ENCODE data around the gene PATJ.
A peak's percentile ranks its signal among the peaks of the same experiment; 100 is the strongest.
"Not testable (repeated sequence)": the region's sequence is repeated elsewhere in the genome, so short reads cannot be mapped to it uniquely, and the experiment has no call there.

Gene PATJ

GRCh38 chr1:61742620-61743430 is 545 bp downstream of the PATJ start:
- intact Hi-C loops (cut with DNase I), result loop anchor here (1.0 kb wide), 1 partner anchor 18 kb away; the partner anchor contains the start of gene TM2D1
- peak in 9 of 10 donors; percentile 29 to 91 (median 40) for DNase-seq

DNA sequence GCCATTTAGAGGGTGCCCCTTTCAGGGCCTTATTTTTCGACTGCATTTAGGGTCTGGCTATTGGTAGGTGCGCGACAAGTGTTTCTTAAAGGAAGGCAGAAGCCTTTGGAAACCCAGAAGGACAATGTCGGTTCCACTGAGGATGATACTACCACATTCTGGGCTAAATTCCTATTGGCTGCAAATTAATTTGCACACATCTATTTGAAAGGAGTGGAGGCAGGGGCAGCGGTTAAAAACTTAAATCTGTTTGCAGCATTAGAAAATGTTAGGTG is 1.1 kb downstream of the PATJ start:
- intact Hi-C loops (cut with DNase I), result no loop called here
- no peak for DNase-seq

DNA sequence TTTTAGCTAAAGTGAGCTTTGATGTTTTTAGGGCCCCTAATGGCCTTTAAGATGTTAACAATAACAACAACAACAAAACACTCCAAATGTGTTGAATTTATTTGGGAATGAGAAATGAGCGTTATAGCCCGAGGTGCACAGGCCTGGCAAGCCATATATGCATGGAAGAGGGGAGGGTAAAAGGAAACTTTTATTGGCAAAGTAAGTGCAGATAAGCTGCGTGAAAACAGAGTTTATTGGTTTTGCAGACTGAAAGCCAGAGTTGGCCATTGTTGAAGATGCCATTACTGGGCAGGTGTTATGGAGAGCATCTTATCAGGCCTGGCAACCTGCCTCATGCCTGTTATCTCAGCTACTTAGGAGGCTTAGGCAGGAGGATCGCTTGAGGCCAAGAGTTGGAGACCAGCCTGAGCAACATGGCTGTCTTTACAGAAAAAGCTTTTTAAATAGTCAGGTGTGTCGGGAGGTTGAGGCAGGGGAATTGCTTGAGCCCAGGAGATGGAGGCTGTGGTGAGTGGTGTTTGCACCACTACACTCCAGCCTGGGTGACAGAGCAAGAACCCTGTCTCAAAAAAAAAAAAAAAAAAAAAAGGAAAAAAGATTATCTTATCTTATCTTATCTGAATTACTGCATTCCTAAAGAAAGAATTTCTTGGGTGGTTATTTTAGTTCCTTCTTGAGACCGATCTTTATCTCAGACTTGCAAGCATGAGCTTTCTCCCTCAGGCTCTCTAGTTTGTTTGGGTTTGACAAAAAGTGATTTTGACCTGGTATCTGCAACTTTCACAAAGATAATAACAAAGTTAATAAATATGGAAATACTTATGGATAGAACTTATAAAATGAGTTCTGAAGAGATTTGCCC is 1.7 kb downstream of the PATJ start:
- intact Hi-C loops (cut with DNase I), result no loop called here
- DNase-seq, result peak in 1 of 10 donors; percentile 20

DNA sequence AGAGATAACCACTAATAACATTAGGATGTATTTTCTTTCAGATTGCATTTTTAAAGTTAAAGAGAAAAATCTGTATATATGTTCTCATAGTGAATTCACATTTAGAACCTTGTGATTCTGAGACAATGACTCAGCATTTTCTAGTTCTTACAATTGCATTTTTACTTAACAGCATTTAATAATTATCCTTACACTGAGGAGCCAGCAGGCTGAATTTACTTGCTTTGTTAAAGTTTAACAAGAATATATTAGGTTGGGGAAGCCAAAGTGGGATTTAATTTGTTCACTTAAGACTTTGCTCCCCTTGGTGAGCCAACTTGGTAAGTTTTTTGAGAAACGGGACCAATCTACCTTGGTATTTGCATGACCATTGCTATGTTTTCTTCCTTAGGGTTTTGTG is 4.5 kb downstream of the PATJ start:
- no peak for DNase-seq
- intact Hi-C loops (cut with DNase I), result no loop called here

DNA sequence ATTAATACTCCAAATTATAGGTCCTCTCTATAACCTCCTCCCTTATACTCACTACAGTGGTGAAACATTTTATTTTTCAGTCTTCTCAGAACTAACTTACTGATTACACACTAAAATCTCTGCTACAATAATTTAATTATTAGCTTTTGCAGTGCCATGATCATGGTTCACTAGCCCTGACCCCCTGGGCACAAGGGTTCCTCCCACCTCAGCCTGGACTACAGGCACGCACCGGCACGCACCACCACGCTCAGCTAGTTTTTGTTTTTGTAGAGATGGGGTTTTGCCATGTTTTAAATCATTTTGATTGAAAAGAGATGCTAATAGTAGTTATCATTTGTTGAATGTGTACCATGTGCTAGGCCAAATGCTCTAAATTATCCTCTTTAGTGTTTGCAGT is 6.3 kb downstream of the PATJ start:
- DNase-seq, result no peak
- intact Hi-C loops (cut with DNase I), result no loop called here

GRCh38 chr1:61749574-61749973 is 7.3 kb downstream of the PATJ start:
- DNase-seq, result no peak

GRCh38 chr1:61752921-61753389 is 10.7 kb downstream of the PATJ start:
- DNase-seq, result no peak
- intact Hi-C loops (cut with DNase I), result no loop called here

More at GRCh38 chr1:61749574-61749973, 7.3 kb downstream of the PATJ start:
- intact Hi-C loops (cut with DNase I), result no loop called here

GRCh38 chr1:61753998-61754508 is 11.8 kb downstream of the PATJ start:
- DNase-seq, result no peak
- intact Hi-C loops (cut with DNase I), result no loop called here

- intact Hi-C loops (cut with DNase I), result no loop called here
- no peak for DNase-seq
Observed at GRCh38 chr1:61754545-61754944, 12.3 kb downstream of the PATJ start.

DNA sequence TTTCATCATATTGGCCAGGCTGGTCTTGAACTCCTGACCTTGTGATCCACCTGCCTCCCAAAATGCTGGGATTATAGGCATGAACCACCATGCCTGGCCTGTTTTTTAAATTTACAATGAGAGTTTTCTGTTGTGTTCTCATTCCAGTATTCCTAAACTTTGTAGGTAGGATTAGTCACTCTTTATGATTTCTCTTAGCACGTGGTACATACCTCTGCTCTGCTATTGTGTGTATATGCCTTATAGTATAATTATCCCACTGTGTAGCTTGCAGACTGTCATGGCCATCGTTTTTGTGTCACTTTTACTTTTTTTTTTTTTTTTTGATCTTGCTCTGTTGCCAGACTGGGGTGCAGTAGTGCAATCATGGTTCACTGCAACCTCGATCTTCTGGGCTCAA is 14.5 kb downstream of the PATJ start:
- DNase-seq, result no peak
- intact Hi-C loops (cut with DNase I), result no loop called here

GRCh38 chr1:61757950-61758349 is 15.7 kb downstream of the PATJ start:
- intact Hi-C loops (cut with DNase I), result no loop called here
- no peak for DNase-seq

DNA sequence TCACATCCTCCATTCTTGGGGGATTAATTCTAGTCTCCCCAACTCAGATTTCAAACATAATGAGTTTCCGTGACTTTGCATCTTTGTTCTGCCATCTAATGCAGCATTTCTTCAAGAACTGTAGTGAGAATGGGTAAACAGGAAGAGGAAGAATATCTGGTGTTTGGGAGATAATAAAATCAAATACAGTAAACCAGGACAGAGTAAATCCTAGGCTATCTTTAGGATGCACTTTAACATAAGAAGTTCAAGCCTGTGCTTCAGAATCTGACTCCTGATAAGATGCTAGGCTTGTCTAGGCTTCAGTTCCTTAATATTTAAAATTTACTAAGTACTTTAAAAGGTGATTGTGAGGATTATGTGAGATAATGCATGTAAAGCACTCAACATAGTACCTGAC is 27.9 kb downstream of the PATJ start:
- DNase-seq, result no peak
- intact Hi-C loops (cut with DNase I), result no loop called here

- intact Hi-C loops (cut with DNase I), result no loop called here
- no peak for DNase-seq
Observed at GRCh38 chr1:61776091-61776490, 33.8 kb downstream of the PATJ start.

DNA sequence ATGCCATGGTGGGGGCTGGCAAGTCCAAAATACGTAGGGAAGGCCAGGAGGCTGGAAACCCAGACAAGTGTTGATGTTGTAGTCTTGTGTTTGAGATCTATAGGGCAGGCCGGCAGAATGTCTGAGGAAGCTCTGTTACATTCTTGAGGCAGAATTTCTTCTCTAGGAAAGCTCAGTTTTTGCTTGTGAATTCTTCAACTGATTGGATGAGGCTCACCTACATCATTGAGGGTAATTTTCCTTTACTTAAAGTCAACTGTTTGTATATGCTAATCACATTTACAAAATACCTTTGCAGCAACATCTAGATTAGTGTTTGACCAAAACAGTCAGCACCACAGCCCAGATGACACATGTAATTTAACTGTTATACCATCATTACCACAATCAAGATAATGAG is 37.0 kb downstream of the PATJ start:
- intact Hi-C loops (cut with DNase I), result no loop called here
- DNase-seq, result no peak

DNA sequence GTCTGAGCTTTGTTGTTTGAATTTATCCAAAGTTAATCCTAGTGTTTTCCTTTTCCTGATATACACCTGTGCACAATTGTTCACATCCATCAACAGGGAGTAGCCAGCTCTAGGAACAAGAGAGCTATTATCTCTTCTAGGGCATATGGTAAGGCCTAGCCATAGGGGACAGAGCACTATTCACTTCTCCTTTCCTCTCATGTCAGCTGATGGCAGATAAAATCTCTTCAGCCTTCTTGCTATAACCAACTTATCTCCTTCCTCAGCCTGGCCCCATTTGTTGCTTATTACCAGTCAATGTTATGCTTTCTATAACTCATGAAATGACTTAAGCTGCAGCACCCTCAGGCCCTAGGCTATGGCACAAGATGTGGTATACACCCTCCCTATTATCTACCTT is 38.9 kb downstream of the PATJ start:
- intact Hi-C loops (cut with DNase I), result no loop called here
- no peak for DNase-seq

DNA sequence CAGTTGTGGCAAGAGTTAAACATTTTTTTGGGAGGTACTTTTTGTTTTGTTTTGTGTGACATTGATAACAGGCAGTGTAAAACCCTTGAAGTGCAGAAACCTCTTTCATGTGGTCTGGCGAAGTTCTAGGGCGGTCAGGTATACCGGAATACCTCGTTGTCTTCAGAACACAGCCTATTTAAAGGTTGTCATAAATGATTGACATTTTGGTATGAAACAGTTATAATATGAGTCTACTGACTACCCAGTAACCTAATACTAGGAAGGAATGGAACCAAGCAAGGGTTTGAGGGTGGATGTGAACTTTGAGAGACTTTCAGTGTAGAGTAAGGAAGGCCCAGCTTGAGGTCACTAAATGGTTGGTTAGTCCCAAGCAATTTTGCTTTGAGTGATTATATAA is 40.5 kb downstream of the PATJ start:
- intact Hi-C loops (cut with DNase I), result no loop called here
- DNase-seq, result no peak

- intact Hi-C loops (cut with DNase I), result no loop called here
- no peak for DNase-seq
Observed at GRCh38 chr1:61784726-61785125, 42.4 kb downstream of the PATJ start.

- intact Hi-C loops (cut with DNase I), result no loop called here
- DNase-seq, result no peak
Observed at GRCh38 chr1:61790837-61791236, 48.6 kb downstream of the PATJ start.

DNA sequence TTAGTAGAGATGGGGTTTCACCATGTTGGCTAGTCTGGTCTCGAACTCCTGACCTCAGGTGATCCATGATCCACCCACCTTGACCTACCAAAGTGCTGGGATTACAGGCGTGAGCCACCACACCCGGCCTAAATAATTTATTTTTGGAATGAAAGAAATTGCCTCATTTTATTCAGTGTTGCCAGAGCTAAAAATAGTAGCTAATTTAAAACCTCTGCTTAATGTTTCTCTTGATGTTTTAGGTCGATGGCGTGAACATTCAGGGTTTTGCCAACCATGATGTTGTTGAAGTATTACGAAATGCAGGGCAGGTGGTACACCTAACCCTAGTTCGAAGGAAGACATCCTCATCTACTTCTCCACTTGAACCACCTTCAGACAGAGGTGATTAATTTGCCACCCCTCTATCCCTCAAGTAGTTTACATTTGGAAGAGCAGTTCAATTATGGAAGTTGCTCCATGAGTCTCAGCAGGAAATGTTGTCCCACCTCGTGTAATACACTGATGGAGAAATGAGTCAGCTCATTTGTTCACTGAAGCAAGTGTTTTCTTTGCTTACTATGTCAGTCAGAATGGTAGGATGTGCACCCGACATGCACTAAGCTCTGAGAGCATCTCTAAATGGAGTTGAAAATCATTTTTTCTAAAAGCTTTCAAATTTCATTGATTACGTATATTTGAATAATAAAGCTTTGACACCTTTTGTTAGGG is 54.9 kb downstream of the PATJ start:
- no peak for DNase-seq
- intact Hi-C loops (cut with DNase I), result no loop called here

- intact Hi-C loops (cut with DNase I); DNase-seq: not testable (repeated sequence)
Observed at GRCh38 chr1:61801047-61801446, 58.8 kb downstream of the PATJ start.

GRCh38 chr1:61807606-61808140 is 65.4 kb downstream of the PATJ start:
- intact Hi-C loops (cut with DNase I), result no loop called here
- DNase-seq, result no peak

All from posterior cingulate gyrus (tissue), 11 donors.